OCI-LY3 (cell line): ENCODE results near the gene C16orf86.

Experiments
- CTCF ChIP-seq: fragments of 200-600, 300-600 bp; sonication (generic); IDR thresholded peaks from 2 replicates; pipeline ENCODE4 v1.5.1; 2014; ENCODE audit warnings: antibody characterized with exemption, low read length, low read depth
- EZH2phosphoT487 ChIP-seq: fragments of 200-600 bp; shearing (Covaris generic); IDR thresholded peaks from 2 replicates; pipeline ENCODE4 v1.6.1; 2018; ENCODE audit warnings: antibody characterized with exemption, mixed run types, low read depth

- TF ChIP-seq EZH2phosphoT487 (no peak), CTCF (no peak)
Measured at GRCh38 chr16:67714522-67714921, 47.9 kb downstream of the C16orf86 start.
